ENCODE measurements around the gene GRIK2. TPM values are rescaled to one million over a fixed set of nuclear protein-coding genes. Genes with fewer than 3 reads are reported as not detected.

Gene GRIK2
- total and polyA plus RNA-seq, 7 donors: 0.03 to 2.9 (median 0.53) TPM; not detected in 1

- Histone ChIP-seq H3K4me1 (no peaks in the 10 kb centered on the region), H3K27me3 (ENCODE audit: insufficient read depth in 3 of 3, low read length in 2 of 3) (no peaks in the 10 kb centered on the region), H3K36me3 (ENCODE audit: insufficient read depth in 1 of 2, low read depth in 1 of 2) (no peaks in the 10 kb centered on the region), H3K27ac (no peak overlapping the region), H3K9me3 (no peaks in the 10 kb centered on the region), H3K4me3 (no peak overlapping the region)
- DNase-seq: no peak
- intact Hi-C loops (cut with DNase I): no loop called here
- no peak for TF ChIP-seq CTCF (IDR thresholded peaks at IDR 0.05)
- ATAC-seq: no peak
Observed at GRCh38 chr6:101509536-101509935, 116.0 kb downstream of the GRIK2 start.

- 63 to 67% (median 64%) methylated on average over 1 of the region's 1 CpG for WGBS, 3 donors
Observed at GRCh38 chr6:101513181-101513580, 119.7 kb downstream of the GRIK2 start.

GRCh38 chr6:101516578-101516977 lies 123.1 kb downstream of the GRIK2 start:
- Histone ChIP-seq H3K4me3 (no peak overlapping the region), H3K4me1 (no peaks in the 10 kb centered on the region), H3K36me3 (ENCODE audit: insufficient read depth in 1 of 2, low read depth in 1 of 2) (no peaks in the 10 kb centered on the region), H3K27ac (no peak overlapping the region), H3K9me3 (no peaks in the 10 kb centered on the region), H3K27me3 (ENCODE audit: insufficient read depth in 3 of 3, low read length in 2 of 3) (no peaks in the 10 kb centered on the region)
- intact Hi-C loops (cut with DNase I): no loop called here
- no peak for ATAC-seq
- DNase-seq: no peak
- no peak for TF ChIP-seq CTCF (IDR thresholded peaks at IDR 0.05)

More at GRCh38 chr6:101513181-101513580, 119.7 kb downstream of the GRIK2 start:
- H3K27ac ChIP-seq: no peak overlapping the region
- ATAC-seq: no peak
- H3K36me3 ChIP-seq (ENCODE audit: insufficient read depth in 1 of 2, low read depth in 1 of 2): no peaks in the 10 kb centered on the region
- H3K4me3 ChIP-seq: no peak overlapping the region
- intact Hi-C loops (cut with DNase I): no loop called here
- no peaks in the 10 kb centered on the region for H3K27me3 ChIP-seq (ENCODE audit: insufficient read depth in 3 of 3, low read length in 2 of 3)
- TF ChIP-seq CTCF (IDR thresholded peaks at IDR 0.05): no peak
- no peaks in the 10 kb centered on the region for H3K4me1 ChIP-seq
- H3K9me3 ChIP-seq: no peaks in the 10 kb centered on the region
- DNase-seq: no peak

- H3K27me3 ChIP-seq (ENCODE audit: insufficient read depth in 3 of 3, low read length in 2 of 3): no peaks in the 10 kb centered on the region
- ATAC-seq: no peak
- 83 to 97% (median 88%) methylated on average over 1 of the region's 1 CpG for WGBS, 3 donors
Observed at GRCh38 chr6:101517632-101518031, 124.1 kb downstream of the GRIK2 start.

More at GRCh38 chr6:101517632-101518031, 124.1 kb downstream of the GRIK2 start:
- H3K36me3 ChIP-seq (ENCODE audit: insufficient read depth in 1 of 2, low read depth in 1 of 2): no peaks in the 10 kb centered on the region
- H3K27ac ChIP-seq: no peak overlapping the region
- no peak for DNase-seq
- no peak overlapping the region for H3K4me3 ChIP-seq
- no peak for TF ChIP-seq CTCF (IDR thresholded peaks at IDR 0.05)
- H3K9me3 ChIP-seq: no peaks in the 10 kb centered on the region
- no peaks in the 10 kb centered on the region for H3K4me1 ChIP-seq
- intact Hi-C loops (cut with DNase I): no loop called here

Data from psoas muscle (tissue), 8 donors.